T-helper 1 cell (primary cell): ENCODE measurements around the gene PDE4D.
A peak's percentile ranks its signal among the peaks of the same experiment; 100 is the strongest.

Source experiments
- DNase-seq, 5 donors: peaks; one replicate each; pipeline ENCODE4 v3.0.0-alpha.2; 2012 to 2020

Gene PDE4D

GRCh38 chr5:59188419-59189225 lies 704.9 kb downstream of the PDE4D start:
- DNase-seq: peak; percentile 10 to 62 (median 36)

GRCh38 chr5:59187857-59188256 lies 705.7 kb downstream of the PDE4D start:
- no peak for DNase-seq

GRCh38 chr5:59186623-59187022 lies 706.9 kb downstream of the PDE4D start:
- DNase-seq: no peak

GRCh38 chr5:59185757-59186385 lies 707.7 kb downstream of the PDE4D start:
- no peak for DNase-seq

GRCh38 chr5:59184769-59185168 lies 708.8 kb downstream of the PDE4D start:
- no peak for DNase-seq

GRCh38 chr5:59182760-59183159 lies 710.8 kb downstream of the PDE4D start:
- no peak for DNase-seq

- DNase-seq: no peak
Measured at GRCh38 chr5:59180515-59180914, 713.0 kb downstream of the PDE4D start.

GRCh38 chr5:59179704-59180103 lies 713.8 kb downstream of the PDE4D start:
- DNase-seq: no peak

- DNase-seq: no peak
Measured at GRCh38 chr5:59178482-59178881, 715.0 kb downstream of the PDE4D start.

GRCh38 chr5:59178071-59178470 lies 715.5 kb downstream of the PDE4D start:
- DNase-seq: peak in 1 of 5 donors; percentile 37

GRCh38 chr5:59177644-59178043 lies 715.9 kb downstream of the PDE4D start:
- no peak for DNase-seq

GRCh38 chr5:59174248-59174844 lies 719.2 kb downstream of the PDE4D start:
- DNase-seq: peak in 4 of 5 donors; percentile 2 to 71 (median 18)

- DNase-seq: no peak
Measured at GRCh38 chr5:59173578-59173977, 719.9 kb downstream of the PDE4D start.

GRCh38 chr5:59171131-59171530 lies 722.4 kb downstream of the PDE4D start:
- no peak for DNase-seq

- DNase-seq: no peak
Measured at GRCh38 chr5:59169768-59170150, 723.8 kb downstream of the PDE4D start.

- no peak for DNase-seq
Measured at GRCh38 chr5:59169081-59169767, 724.3 kb downstream of the PDE4D start.

GRCh38 chr5:59168067-59168466 lies 725.5 kb downstream of the PDE4D start:
- DNase-seq: no peak

- no peak for DNase-seq
Measured at GRCh38 chr5:59164041-59164830, 729.3 kb downstream of the PDE4D start.

GRCh38 chr5:59161221-59162105 lies 732.1 kb downstream of the PDE4D start:
- no peak for DNase-seq

- no peak for DNase-seq
Measured at GRCh38 chr5:59158637-59159391, 734.7 kb downstream of the PDE4D start.

GRCh38 chr5:59158165-59158564 lies 735.4 kb downstream of the PDE4D start:
- no peak for DNase-seq
